HG03108 (cell line): ENCODE results near the gene ALPL.
"Not testable (repeated sequence)": the region's sequence is repeated elsewhere in the genome, so short reads cannot be mapped to it uniquely, and the experiment has no call there.

Source experiments
- ATAC-seq: cut with Tn5 transposase; IDR thresholded peaks from one replicate; pipeline ENCODE4 v1.9.1; 2021; ENCODE audit warnings: moderate library complexity; ENCODE audit not compliant: unreplicated experiment

ALPL gene

GRCh38 chr1:21507511-21508270, 1.5 kb upstream of the ALPL start:
- ATAC-seq: no peak

- no peak for ATAC-seq
Observed at GRCh38 chr1:21508580-21509350, 458 bp upstream of the ALPL start.

GRCh38 chr1:21510113-21510493, 880 bp downstream of the ALPL start:
- no peak for ATAC-seq

GRCh38 chr1:21510885-21511578, 1.8 kb downstream of the ALPL start:
- no peak for ATAC-seq

GRCh38 chr1:21511579-21512522, 2.6 kb downstream of the ALPL start:
- ATAC-seq: no peak

GRCh38 chr1:21514245-21514644, 5.0 kb downstream of the ALPL start:
- ATAC-seq: peak; percentile 79

- no peak for ATAC-seq
Observed at GRCh38 chr1:21517161-21517589, 8.0 kb downstream of the ALPL start.

GRCh38 chr1:21517660-21518480, 8.6 kb downstream of the ALPL start:
- ATAC-seq: no peak

GRCh38 chr1:21518774-21519455, 9.7 kb downstream of the ALPL start:
- ATAC-seq: no peak

GRCh38 chr1:21519486-21520070, 10.4 kb downstream of the ALPL start:
- not testable (repeated sequence) for ATAC-seq

GRCh38 chr1:21520899-21521716, 11.9 kb downstream of the ALPL start:
- no peak for ATAC-seq

GRCh38 chr1:21521717-21522060, 12.5 kb downstream of the ALPL start:
- no peak for ATAC-seq

GRCh38 chr1:21522525-21523038, 13.4 kb downstream of the ALPL start:
- no peak for ATAC-seq

- no peak for ATAC-seq
Observed at GRCh38 chr1:21523297-21523813, 14.1 kb downstream of the ALPL start.

GRCh38 chr1:21524220-21524619, 15.0 kb downstream of the ALPL start:
- ATAC-seq: no peak

GRCh38 chr1:21524686-21525339, 15.6 kb downstream of the ALPL start:
- no peak for ATAC-seq

- no peak for ATAC-seq
Observed at GRCh38 chr1:21525340-21525717, 16.1 kb downstream of the ALPL start.
